Fibroblast of the conjunctiva (primary cell): ENCODE measurements around the gene LCNL1.

ENCODE experiments used
- DNase-seq: peaks from one replicate; pipeline ENCODE4 v3.0.0-alpha.2; 2010; ENCODE audit warnings: low read depth

Gene LCNL1

DNA sequence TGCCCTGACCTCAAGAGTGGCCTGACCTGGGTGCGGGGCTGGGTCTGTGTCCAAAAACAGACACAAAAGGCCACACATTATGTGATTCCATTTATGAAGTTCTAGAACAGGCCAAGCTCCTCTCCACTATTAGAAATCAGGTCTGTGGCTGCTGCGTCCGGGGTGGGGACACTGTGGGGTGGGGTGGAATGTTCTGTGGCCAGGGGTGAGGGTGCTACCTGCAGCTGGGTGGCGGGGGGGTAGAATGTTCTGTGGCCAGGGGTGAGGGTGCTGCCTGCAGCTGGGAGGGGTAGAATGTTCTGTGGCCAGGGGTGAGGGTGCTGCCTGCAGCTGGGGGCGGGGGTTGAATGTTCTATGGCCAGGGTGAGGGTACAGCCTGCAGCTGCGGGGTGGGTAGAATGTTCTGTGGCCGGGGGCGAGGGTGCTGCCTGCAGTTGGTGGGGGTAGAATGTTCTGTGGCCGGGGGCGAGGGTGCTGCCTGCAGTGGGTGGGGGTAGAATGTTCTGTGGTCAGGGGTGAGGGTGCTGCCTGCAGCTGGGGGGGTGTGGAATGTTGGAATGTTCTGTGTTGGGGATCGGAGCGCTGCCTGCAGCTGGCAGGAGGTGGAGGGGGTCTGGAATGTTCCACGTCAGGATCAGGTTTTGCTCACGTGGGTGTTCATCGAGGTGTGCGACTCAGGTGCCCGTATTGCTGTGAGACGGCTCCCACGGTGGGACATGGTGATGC is 22.4 kb upstream of the LCNL1 start:
- no peak for DNase-seq

DNA sequence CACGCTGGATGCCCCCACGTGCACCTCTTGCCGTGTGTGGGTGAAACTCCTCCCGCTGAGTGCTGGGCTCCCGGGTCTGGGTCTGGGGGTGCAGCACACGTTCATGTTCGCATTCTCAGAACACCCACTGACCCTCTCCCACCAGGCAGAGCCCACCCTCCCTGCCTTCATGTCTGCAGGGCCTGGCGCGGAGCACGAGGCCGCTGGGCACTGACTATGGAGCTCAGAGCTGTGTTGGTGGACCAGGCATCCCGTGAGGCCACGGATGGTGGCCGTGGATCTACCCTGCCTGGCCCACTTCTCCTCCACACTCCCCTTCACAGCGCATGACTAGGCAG is 21.9 kb upstream of the LCNL1 start:
- DNase-seq = no peak

GRCh38 chr9:136961279-136962065 is 21.3 kb upstream of the LCNL1 start:
- no peak for DNase-seq

DNA sequence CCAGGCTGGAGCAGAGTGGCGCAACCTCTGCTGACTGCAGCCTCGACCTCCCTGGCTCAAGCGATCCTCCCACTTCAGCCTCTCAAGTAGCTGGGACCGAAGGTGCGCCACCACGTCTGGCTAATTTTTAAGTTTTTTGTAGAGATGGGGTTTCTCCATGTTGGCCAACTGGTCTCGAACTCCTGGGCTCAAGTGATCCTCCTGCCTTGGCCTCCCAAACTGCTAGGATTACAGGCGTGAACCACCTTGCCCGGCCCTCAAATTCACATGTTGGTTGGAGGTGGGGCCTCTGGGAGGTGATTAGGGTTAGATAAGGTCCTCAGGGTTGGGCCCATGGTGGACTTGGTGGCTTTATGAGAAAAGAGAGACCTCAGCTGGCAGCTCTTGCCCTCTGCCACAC is 20.6 kb upstream of the LCNL1 start:
- DNase-seq = no peak

DNA sequence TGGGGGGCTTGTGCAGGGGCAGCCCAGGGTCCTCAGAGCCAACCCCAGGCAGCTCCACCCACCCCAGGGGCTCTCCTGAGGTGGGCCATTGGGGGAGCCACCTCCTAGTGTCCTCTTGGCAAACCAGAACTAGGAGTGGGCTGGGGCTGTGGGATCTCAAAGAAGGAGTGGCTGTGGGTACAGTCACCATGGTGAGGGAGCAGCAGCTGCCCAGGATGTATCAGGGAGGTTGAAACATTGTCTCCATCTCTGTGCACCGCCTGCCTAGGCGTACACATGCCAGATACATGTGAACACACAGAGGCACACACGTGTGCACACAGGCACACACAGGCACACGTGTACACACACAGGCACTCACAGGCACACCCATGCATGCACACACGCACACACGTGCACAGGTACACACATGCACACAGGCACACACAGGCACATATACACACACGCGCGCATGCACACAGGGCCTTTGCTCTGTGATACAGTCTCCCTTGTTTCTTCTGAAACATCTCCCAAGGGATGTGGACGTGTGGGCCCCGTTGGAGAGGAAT is 20.0 kb upstream of the LCNL1 start:
- DNase-seq = no peak

DNA sequence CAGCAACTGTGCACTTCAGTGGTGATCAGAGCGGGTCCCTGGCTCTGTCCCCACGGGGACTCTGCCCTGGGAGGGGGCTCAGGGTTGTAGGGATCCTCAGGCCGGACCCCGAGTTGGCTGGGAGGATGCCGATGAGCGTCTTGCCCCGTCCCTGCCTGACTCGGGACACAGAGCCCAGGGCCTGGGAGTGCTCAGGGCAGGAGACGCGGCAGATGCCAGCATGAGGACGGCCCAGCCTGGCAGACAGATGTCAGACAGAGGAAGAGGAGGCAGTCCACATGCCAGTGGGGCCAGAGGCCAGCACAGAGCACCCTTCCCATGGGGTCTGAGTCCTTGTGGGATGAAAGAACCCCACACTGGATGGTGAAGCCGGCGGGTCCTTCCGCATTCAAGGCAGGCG is 19.5 kb upstream of the LCNL1 start:
- DNase-seq = no peak

GRCh38 chr9:136963751-136964150 is 19.0 kb upstream of the LCNL1 start:
- no peak for DNase-seq

DNA sequence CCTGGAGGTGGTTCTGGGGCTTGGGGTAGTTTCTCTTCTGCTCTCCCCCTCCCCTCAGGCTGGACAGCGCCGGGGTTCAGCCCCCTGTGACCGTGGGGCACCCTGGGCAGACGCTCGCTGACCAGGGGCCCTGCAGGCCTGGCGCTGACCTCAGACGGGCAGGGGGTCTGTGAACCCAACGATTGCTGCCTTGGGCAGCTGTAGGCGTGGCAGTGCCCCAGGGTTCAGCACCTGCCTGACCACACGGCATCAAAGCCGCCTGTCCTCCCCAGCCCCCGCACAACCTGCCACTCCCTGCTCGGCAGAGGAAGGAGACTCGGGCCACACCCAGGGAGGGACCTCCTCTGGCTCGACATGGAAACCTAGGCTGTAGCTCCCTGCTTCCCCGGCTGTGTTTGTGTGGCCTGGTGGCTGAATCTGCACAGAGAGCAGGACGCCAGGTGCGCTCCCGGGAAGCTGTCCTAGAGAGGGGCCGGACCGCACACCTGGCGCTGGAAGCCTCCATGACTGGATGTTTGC is 18.6 kb upstream of the LCNL1 start:
- DNase-seq = no peak

DNA sequence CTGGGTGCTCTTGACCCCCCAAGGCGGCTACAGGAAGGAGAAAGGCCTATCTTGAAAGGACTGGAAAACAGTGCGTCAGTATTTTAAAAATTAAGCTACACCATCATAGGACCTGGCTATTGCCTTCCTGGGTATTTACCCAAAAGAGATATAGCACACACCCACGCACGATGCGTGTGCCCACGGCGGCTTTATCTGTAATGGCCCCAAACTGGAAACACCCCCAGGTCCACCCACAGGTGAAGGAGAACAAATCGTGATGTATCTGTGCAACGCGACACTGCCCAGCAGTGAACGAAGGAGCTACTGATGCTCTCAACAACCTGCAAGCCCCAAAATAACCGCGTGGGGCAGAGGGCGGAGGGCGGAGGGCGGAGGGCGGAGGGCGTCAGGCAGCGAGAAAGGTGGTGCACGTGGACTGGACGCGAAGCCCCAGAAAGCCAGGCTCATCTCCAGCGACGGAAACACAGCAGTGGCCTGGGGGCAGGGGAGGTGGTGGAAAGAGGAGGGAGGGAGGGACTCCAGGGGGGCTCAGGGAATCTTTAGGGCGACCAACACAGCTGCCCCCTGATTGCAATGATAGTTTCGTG is 17.9 kb upstream of the LCNL1 start:
- no peak for DNase-seq

DNA sequence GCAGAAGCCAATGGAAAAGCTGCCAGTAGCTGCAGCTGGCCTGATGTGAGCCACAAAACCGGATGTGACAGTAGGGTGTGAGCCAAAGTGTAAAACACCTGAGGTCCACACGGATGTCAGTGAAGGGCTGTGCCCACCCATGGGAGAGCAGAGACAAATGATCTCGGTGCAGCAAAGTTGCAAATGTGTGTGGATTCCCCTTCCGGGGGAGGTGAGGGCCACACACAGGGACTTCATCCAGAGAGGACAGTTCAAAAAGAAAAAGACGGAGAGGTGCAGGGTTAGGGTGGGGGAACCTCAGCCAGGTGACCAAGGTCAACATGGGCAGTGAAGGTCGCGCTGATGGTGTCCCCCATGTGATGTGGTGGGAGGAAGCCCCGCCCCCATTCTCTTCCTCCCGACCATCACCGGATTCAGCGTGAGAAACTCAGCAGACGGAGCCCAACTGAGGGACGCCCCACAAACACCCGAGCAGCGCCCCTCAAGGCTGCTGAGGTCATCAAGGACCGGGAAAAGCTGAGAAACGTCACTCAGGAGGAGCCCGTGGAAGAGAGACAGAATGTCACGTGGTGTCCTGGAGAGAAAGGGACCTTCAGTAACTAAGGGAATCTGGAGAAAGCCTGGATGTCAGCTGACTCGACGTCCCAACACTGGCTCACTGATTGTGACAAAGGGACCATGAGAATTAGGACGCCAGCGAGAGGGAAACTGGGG is 16.9 kb upstream of the LCNL1 start:
- DNase-seq = no peak

DNA sequence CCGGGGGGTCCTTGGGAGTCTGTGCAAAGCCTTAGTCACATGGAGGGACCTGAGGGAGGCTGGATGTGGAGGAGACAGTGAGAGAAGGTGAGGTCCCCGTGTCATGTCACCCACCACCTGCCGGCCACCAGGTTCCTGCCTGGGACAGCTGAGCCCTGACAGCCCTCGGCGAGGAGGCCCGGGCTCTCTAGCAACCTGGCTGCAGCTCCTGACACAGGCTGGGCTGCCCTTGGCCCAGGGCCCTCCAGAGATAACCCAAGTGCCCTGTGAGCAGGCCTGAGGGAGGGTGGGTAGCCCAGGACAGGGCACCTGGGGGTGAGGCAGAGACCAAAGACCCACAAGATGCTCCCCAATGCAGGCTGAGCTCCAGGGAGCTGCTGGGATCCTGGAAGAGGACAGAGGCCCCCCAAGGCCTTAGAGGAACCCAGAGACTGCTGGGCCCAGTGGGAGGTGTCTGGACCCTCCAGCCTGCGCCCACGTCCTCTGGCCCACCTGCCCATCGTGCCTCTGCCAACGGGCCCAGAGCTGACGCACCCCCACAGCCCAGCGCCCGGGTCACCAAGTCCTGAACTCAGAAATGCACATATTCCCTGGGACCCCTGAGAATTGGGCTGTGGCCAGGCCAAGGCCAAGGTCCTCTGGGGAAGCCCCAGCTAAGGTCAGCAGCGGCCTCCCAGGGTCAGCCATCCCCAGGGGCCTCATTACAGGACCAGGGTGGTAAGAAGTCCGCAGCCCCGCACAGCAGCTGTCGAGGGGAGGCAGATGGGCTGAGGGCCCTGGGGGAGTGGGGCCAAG is 14.3 kb upstream of the LCNL1 start:
- no peak for DNase-seq

DNA sequence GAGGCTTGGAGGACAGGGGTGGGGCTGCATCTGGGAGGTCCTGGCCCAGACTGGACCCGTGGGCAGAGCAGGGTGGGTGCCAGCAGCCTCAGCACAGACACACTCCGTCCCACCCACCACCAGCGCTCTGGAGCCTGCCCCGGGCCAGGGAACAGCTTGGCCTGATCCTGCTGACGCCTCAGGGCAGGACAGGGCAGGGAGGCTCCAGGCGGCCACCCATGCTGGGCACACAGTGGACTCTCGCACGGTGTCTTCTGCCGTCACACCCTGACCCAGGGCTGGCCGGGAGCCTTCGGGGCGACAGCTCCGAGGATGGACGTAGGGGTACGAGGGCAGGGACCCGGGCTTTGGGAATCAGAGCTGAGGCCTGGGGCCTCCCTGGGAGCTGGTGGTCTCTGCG is 13.6 kb upstream of the LCNL1 start:
- DNase-seq = no peak

DNA sequence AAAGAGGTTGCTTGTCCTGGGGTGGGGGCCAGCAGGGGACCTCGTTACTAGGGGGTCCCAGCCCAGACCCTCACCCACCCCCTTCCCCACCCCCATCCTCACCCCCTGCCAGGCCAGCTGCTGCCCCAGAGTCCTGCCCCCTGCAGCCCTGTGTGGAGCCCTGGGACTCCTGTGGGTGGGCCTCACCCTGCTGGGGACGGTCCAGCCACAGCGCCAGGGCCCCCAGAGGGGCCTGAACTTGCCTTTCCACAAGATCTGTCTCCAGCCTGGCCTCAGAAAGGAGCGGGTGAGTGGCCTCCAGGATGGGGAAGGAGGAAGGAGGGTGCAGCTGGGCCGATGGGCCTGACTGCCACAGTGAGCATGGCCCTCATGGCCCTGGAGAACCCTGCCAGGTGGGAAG is 13.0 kb upstream of the LCNL1 start:
- DNase-seq = no peak

DNA sequence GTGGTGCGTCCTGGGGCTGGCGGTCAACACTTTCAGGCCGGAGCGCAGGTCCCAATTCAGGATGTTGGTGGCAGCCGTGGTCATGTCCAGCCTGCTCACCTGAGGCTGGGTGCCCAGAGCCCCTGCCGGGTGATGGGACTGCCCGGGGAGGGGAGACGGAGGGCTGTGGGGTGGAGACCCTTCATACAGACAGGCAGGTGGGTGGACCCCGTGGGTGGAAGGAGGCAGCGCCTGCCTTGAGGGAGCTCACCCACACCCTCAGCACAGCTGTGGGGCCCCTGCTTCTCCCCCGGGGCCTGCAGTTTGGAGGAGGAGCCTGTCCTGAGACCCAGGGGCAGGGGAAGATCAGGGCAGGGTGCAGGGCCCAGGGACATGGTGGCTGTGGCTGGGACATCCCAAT is 12.4 kb upstream of the LCNL1 start:
- DNase-seq = no peak

- DNase-seq = no peak
Observed at GRCh38 chr9:136971746-136972145, 11.0 kb upstream of the LCNL1 start.

DNA sequence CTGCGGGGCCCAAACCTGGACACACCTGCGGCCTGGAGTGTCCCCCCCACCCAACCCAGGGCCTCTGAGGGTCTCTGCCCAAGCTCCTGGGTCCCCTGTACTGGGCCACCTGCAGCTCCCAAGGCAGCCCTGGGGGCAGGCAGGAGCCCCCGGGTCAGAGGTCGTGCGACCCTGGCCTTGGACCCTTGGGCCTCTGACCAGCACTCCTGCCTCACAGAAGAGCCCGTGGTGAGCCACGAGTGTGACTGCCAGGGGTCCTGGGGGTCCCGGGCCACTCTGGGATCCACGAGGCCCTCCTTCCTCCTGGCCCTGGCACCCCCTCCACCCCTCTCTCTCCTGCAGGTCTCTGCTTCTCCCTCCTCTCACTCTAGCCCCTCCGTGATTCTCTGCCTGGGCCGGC is 10.5 kb upstream of the LCNL1 start:
- DNase-seq = no peak

GRCh38 chr9:136972743-136973142 is 10.1 kb upstream of the LCNL1 start:
- DNase-seq = no peak

GRCh38 chr9:136973618-136974617 is 8.9 kb upstream of the LCNL1 start:
- no peak for DNase-seq

DNA sequence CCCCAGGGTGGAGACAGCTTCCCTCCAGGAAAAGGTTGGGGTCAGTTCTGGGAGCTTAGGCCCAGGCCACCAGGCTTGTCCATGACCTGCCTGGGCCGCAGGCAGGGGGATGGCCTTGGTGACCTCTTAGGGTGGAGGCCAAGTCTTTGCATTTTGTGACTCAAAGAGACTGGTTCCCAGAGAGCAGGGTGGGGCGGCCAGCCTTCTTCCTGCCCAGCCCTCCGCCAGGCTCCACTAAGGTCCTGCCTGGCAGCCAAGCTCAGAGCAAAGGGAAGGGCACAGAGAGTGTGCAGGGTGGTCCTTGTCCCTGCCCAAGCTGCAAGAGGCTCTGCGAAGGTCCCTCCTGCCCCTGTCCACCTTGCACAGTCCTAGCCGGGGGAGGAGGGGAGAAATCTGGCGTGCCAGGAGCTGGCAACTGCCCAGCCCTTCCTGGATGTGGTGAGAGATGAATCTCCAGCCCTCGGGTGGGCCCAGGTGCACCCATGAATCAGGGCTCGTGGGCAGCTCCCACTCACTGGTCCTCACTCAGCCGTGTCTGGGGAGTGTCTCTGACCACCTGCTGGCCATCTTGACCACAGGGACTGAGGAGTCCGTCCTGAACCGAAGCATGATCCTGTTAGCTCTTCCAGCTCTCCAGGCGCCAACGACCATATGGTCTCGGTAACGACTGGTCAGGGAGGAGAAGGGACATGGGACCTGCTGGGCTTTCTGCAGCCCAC is 7.8 kb upstream of the LCNL1 start:
- no peak for DNase-seq

DNA sequence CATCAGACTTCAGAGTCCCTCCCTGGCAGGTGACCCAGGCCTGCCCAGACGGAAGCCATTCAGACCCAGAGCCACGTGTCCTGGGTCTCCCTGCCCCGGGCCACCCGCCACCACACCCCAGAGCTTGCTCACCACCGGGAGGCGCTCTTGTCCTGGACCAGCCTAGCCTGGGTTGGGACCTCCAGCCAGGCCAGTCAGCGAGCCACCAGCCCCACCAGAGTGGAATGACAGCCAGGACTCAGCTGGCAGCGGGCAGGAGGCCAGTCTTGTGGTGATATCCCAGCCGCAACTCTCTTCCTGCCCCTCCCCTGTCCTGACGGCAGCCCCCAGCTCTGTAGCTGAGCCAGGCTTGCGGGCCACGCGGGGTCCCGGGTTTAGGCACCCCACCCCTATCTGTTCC is 7.1 kb upstream of the LCNL1 start:
- DNase-seq = no peak
